GM21390 (cell line): ENCODE data around the gene THAP2.

Experiments used
- ATAC-seq: cut with Tn5 transposase; IDR thresholded peaks from one replicate; pipeline ENCODE4 v1.9.1; 2021; ENCODE audit not compliant: unreplicated experiment

Gene THAP2

GRCh38 chr12:71663561-71664410 is at the start of gene THAP2, which contains the start of gene ZFC3H1:
Gene THAP2 (plus strand): TSS chr12:71664301. CDS start chr12:71664510, 209 bp downstream.
Gene ZFC3H1 (minus strand): TSS chr12:71663848. CDS start chr12:71663610, 238 bp downstream.
- peak; percentile 89 for ATAC-seq

DNA sequence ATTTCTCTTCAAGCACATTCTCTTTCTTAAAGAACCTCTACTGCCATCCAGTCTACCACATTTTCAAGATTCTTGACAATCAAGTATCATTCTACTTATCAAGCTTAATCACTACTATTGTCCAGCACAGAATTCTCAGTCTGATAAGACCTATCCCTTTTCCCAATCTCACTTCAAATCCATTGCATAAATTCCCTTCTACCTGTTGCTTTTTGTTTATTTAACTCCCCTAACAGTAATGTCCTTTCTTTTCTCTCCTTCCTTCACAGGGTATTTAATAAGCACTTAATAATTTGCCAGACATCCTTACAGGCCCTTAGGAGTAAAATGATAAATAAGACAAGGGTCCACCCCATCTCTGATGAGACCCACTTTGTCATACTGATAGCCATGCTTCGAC is 42.2 kb upstream of the THAP2 start:
- ATAC-seq = no peak

DNA sequence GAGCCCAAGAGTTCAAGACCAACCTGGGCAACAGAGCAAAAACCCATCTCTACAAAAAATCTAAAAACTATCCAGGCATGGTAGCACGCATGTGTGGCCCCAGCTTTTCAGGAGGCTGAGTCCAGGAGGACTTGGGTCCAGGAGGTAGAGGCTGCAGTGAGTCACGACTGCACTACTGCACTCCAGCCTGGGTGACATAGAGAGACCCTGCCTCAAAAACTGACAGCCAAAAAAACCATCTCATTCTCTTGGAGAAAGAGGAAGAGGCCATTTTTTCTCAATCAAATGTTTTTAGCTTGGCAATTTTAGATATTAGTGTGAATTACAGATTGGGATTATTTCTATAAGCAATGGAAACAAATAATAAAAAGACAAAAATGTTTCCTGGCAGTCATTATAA is 38.6 kb upstream of the THAP2 start:
- no peak for ATAC-seq

GRCh38 chr12:71626098-71626497 is 38.0 kb upstream of the THAP2 start:
- ATAC-seq = peak; percentile 76

DNA sequence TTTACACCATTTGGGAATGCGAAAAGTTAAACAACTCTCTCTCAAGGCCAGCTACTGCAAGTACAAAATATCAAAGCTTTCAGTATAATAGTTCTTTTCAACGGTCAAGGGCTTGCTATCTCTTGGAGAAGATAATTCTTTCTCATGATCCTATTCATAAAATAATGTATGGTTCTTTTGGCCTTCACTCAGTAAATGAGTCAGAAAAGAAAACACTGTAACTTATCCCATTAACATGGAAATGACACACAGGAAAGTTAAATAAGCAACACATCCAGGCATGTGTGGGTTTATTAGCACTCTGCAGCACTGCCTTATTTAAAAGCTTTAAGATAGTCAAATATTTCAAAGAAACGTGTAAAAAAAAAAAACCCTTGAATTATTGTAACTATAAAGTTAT is 37.3 kb upstream of the THAP2 start:
- ATAC-seq = no peak

GRCh38 chr12:71627438-71628002 is 36.6 kb upstream of the THAP2 start:
- no peak for ATAC-seq

DNA sequence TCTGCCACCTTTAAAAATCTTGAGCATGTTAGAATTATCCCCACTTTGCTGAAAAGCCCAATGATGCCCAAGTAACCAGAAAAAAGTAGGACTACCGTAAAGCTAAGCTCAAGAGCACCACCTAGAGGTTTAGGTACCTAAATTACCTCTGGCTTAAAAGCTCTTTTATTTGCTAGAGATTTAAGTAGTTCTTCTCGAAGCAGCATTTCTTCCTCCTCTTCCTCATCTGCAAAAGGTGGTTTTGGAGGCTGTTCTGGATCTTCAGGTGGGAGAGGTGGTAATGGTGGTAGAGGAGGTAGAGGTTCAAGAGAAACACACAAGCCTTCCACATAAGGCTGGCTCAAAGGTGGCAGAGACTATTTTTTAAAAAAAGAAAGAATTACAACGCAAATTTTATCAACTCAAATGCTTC is 27.4 kb upstream of the THAP2 start:
- ATAC-seq = no peak

GRCh38 chr12:71638499-71638898 is 25.6 kb upstream of the THAP2 start:
- ATAC-seq = no peak

DNA sequence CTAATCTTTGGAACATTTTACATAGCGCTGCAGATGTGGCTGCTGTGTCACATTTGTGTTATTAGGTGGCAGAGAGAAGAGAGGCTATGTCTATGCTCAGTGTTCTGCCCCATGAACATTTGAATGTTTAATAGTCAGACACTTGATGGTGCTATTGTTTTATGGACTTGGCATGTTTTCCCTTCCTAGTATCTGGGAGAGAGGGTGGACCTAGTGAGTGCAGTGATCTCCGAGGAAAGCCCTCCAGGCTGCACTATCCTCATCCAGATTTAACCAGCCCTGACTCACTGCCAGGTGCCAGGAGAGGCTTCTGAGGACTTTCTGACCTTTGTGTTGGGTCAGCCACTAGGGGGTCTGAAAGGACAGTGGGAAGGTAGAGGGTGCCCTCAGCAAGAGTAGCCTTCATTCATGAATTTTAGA is 24.8 kb upstream of the THAP2 start:
- ATAC-seq = no peak

DNA sequence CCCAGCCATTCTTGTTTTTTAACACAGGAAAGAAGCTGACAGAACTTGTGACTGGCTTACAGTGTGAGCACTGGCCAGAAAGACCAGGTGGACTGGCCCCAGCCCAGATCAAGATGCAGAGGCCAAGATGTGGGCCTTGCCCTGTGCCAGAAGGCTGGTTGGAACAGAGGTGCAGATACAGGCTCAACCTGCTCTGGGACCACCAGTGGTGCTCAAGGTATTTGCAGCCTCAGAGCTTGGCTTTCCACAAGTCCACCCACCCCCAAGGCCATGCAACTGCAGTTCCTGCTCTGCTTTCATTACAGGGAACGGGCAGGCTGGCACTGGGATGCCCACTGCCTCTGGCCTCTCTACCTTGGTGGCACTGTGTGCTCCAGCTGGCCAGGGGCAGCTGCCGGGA is 23.8 kb upstream of the THAP2 start:
- no peak for ATAC-seq

- ATAC-seq = no peak
Measured at GRCh38 chr12:71641390-71641789, 22.7 kb upstream of the THAP2 start.

GRCh38 chr12:71642264-71642663 is 21.8 kb upstream of the THAP2 start:
- ATAC-seq = peak; percentile 55

- no peak for ATAC-seq
Measured at GRCh38 chr12:71645268-71645667, 18.8 kb upstream of the THAP2 start.

- no peak for ATAC-seq
Measured at GRCh38 chr12:71646512-71646911, 17.6 kb upstream of the THAP2 start.

- no peak for ATAC-seq
Measured at GRCh38 chr12:71648537-71648936, 15.6 kb upstream of the THAP2 start.

DNA sequence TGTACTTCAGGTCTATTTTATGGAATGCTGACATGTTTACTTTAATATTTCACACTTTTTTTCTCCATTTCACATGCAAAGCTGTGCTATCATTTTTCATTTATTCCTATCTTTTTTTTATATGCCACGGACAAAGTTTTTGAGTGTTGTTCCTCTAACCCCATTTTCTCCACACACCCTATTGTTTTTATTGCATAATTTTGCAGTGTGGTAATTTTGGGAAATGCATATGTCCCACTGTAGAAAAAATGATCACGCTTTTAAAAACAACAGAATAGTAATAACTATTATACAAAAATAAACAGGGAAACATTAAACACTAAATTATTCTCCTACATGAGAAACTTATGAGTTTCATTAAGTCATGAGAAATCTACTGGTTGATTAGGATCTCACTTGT is 14.7 kb upstream of the THAP2 start:
- ATAC-seq = no peak

DNA sequence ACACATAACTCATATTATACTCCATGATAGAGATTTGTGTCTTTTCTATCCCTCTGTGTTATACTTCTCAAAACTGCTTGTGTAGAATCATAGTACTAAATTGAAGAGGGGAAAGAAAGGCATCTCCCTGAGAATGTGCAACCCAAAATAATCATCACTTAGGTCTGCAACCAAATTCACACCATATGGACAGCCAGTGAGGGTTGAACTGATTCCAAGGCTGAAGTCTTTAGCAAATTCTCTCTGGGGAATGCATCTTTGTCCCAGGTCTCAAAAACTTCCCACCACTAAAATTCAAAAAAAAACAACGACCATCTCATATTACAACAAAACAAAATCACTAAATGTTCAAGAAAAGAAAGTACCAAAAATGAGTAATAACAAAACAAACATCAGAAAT is 11.4 kb upstream of the THAP2 start:
- no peak for ATAC-seq

GRCh38 chr12:71653137-71653536 is 11.0 kb upstream of the THAP2 start:
- no peak for ATAC-seq

DNA sequence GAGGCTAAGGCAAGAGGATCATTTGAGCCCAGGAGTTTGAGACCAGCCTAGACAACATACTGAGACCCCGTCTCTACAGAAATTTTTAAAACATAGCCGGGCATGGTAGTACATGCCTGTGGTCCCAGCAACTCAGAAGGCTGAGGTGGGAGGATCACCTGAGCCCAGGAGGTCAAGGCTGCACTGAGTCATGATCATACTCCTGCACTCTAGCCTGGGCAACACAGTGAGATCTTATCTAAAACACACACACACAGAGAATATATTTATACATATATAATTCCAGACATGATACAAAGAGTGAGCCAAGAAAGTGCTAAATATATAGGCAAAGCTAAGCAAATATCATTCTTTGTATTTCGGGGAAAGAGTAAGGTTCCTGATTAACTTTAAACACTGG is 9.9 kb upstream of the THAP2 start:
- ATAC-seq = no peak

DNA sequence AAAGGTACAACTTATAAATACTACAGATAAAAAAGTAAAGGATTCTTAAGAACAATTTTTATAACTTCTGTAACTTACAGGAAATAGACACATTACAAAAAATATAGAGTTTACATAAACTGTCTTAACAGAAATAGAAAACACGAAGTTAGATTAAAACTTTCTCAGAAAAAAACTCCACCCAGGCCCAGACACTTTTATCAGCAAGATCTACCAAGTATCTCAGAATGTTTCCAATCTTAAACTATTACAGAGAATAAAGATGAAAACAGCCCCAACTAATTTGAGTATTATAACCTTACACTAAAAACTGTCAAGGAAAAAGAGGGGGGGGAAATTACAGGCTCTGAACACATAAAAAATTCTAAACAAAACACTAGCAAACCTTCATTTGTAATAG is 8.6 kb upstream of the THAP2 start:
- ATAC-seq = no peak

- no peak for ATAC-seq
Measured at GRCh38 chr12:71655907-71656306, 8.2 kb upstream of the THAP2 start.

DNA sequence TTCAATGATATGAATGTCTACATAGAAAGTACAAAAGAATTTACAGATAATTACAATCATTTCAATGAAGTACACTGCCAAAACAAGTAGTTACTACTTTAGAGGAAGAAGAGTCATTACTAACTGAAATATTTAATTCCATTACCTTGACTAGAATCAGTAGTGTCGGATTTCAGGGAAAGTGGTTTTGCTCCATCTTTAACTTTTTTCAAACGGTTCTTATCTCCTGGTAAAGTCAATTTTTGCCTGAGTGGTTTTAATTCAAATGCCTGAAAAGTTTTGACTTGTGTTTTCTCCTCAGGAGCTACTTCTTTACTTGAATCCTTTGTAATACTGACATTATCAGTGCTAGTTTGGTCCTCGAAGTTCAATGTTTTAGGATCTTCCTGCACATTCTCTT is 7.4 kb upstream of the THAP2 start:
- no peak for ATAC-seq
